ENCODE measurements around the gene STIMATE.

DNA sequence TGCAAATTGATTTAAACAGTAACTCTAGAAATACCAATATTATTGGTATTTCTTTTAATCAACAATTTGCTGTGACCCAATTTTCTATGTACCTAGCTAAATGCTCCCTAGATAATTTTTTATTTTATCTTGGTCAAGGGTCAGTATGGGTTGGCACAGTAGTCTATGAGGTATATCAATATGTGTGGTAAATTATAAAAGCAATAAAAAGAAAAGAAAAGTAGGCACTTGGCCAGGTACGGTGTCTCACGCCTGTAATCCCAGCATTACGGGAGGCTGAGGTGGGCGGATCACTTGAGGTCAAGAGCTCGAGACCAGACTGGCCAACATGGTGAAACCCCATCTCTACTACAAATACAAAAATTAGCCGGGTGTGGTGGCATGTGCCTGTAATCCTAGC lies 34.0 kb upstream of the STIMATE start:
- TF ChIP-seq, protein P1, sequence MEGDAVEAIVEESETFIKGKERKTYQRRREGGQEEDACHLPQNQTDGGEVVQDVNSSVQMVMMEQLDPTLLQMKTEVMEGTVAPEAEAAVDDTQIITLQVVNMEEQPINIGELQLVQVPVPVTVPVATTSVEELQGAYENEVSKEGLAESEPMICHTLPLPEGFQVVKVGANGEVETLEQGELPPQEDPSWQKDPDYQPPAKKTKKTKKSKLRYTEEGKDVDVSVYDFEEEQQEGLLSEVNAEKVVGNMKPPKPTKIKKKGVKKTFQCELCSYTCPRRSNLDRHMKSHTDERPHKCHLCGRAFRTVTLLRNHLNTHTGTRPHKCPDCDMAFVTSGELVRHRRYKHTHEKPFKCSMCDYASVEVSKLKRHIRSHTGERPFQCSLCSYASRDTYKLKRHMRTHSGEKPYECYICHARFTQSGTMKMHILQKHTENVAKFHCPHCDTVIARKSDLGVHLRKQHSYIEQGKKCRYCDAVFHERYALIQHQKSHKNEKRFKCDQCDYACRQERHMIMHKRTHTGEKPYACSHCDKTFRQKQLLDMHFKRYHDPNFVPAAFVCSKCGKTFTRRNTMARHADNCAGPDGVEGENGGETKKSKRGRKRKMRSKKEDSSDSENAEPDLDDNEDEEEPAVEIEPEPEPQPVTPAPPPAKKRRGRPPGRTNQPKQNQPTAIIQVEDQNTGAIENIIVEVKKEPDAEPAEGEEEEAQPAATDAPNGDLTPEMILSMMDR (IDR thresholded peaks at IDR 0.05), result no peak
- no peak for TF ChIP-seq POLR2A (IDR thresholded peaks at IDR 0.05)

Measured in adrenal gland (tissue), 5 donors.